Right lobe of liver (tissue), 6 donors: ENCODE data around the gene R3HDM4. TPM values are rescaled to one million over a fixed set of nuclear protein-coding genes. Genes with fewer than 3 reads are reported as not detected.

ENCODE experiments used
- ATAC-seq, 4 donors: fragments of 200-7000 bp; cut with Tn5 transposase; one replicate each; pipeline ENCODE4 v1.9.1; 2020; ENCODE audit warnings: mild to moderate bottlenecking in 4 of 4, moderate library complexity in 4 of 4
- DNase-seq, 3 donors: peaks; one replicate each; pipeline ENCODE4 v3.0.0-alpha.2; 2020
- H3K27ac ChIP-seq, 3 donors: fragments of 200-600 bp; one replicate each; pipeline ENCODE4 v1.8.0; 2022
- H3K27me3 ChIP-seq, 2 donors: fragments of 200-600 bp; one replicate each; pipeline ENCODE4 v1.8.0; 2022
- H3K36me3 ChIP-seq, 4 donors: fragments of 200-600 bp; sonication (generic) in 1 of 4; one replicate each; pipeline versions ENCODE4 v1.5.1 to v1.8.0; 2017 to 2022; ENCODE audit warnings: control low read depth in 1 of 4
- H3K4me1 ChIP-seq, 4 donors: fragments of 200-600 bp; sonication (generic) in 1 of 4; one replicate each; pipeline versions ENCODE4 v1.5.1 to v1.8.0; 2017 to 2022; ENCODE audit warnings: control low read depth in 1 of 4
- H3K4me3 ChIP-seq, 3 donors: fragments of 200-600 bp; one replicate each; pipeline ENCODE4 v1.8.0; 2022
- H3K9me3 ChIP-seq, 4 donors: fragments of 200-600 bp; sonication (generic) in 1 of 4; one replicate each; pipeline versions ENCODE4 v1.5.1 to v1.8.0; 2017 to 2022; ENCODE audit warnings: control low read depth in 1 of 4
- POLR2A ChIP-seq: fragments of 450-650 bp; IDR thresholded peaks from one replicate; pipeline ENCODE4 v1.6.1; 2017; ENCODE audit warnings: antibody characterized with exemption, mild to moderate bottlenecking
- WGBS: methylation state at CpG from one replicate; pipeline ENCODE4 v1.1.6; 2018; ENCODE audit warnings: low coverage, low lambda C conversion rate; ENCODE audit not compliant: insufficient coverage; ENCODE audit errors: missing lambda C conversion rate; 5-methylcytosine and 5-hydroxymethylcytosine counted together
- intact Hi-C, 2 donors: fragments of 100-400 bp; cut with DNase I; formaldehyde crosslinking; loops; one replicate each; pipeline versions ENCODE4 v1.11.2 to v1.14.1; 2022
- total RNA-seq, 6 experiments: library from RNA; depleted of rRNA in 2 of 6; stranded (reverse); fragments of >200 nt in 2 of 6; fragmentation: NEBNext Ultra II Directional in 3 of 6; extraction: Animal tissue kit (Norgen Biotek cat#: 25700) in 3 of 6; gene quantifications; one replicate each; pipeline versions ENCODE4 v1.1.0 to v1.2.4, GENCODE V29; 2016 to 2023
- TF ChIP-seq, protein P1 (sequence below), 4 donors: fragments of 200-600 bp in 3 of 4; fragments of 450-650 bp in 1 of 4; IDR thresholded peaks; one replicate each; pipeline versions ENCODE4 v1.5.1 to v1.8.0; 2016 to 2022; ENCODE audit warnings: antibody characterized with exemption in 4 of 4, mild to moderate bottlenecking in 2 of 4
- donor health status: DM: no; HTN: yes; CAD: no.
- donor health status: DM: no; HTN: no; CAD: no.
- donor health status: DM: no; HTN: no; CAD: no.
- donor health status: DM: no; HTN: yes; CAD: no.
- donor health status: DM: no; HTN: yes; CAD: no.

Gene R3HDM4
- total RNA-seq, 6 experiments from 2014 or later: 14.5 to 28.2 (median 20.5) TPM

DNA sequence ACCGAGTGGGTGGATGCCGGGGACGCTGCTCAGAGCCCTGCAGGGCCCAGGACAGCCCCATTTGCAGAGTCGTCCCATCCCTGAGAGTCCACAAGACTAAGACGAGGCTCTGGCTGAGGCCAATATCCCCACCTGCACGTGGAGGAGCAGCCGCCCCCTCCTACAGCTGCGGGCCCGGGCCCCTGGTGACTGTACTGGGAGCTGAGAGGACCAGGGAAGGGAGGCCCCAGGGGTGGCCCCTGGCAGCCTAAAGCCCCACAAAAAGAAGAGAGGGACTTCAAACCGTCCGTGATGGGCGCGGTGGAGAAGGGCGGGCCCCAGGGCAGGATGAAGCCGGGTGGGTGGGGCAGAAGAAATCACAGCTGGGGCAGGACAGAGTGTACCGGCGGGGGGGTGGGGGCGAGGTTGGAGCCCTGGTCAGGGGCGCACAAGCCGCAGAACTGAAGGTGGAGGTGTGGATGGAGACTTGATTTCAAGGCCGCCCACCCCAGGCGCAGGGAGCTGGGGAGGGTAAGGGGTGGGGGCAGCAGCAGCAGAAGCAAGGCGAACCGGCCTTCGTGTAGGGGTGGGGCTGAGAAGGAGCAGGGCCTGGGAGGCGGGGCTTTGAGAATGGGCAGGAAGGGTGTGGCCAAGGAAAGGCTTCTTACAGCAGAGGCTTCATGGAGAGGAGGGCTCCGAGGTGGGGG, 40.6 kb downstream of the R3HDM4 start:
- ATAC-seq: peak in 3 of 4 donors; percentile 12 to 39 (median 34)
- Histone ChIP-seq H3K36me3 (peaks cover 0 to 27% (median 2%) of the 10 kb centered on the region in 4 donors), H3K27me3 (no peaks in the 10 kb centered on the region), H3K27ac (no peak overlapping the region), H3K4me3 (no peak overlapping the region), H3K9me3 (no peaks in the 10 kb centered on the region), H3K4me1 (no peaks in the 10 kb centered on the region)
- TF ChIP-seq, protein P1, sequence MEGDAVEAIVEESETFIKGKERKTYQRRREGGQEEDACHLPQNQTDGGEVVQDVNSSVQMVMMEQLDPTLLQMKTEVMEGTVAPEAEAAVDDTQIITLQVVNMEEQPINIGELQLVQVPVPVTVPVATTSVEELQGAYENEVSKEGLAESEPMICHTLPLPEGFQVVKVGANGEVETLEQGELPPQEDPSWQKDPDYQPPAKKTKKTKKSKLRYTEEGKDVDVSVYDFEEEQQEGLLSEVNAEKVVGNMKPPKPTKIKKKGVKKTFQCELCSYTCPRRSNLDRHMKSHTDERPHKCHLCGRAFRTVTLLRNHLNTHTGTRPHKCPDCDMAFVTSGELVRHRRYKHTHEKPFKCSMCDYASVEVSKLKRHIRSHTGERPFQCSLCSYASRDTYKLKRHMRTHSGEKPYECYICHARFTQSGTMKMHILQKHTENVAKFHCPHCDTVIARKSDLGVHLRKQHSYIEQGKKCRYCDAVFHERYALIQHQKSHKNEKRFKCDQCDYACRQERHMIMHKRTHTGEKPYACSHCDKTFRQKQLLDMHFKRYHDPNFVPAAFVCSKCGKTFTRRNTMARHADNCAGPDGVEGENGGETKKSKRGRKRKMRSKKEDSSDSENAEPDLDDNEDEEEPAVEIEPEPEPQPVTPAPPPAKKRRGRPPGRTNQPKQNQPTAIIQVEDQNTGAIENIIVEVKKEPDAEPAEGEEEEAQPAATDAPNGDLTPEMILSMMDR (IDR thresholded peaks at IDR 0.05): no peak
- TF ChIP-seq POLR2A: no peak
- 86% methylated on average over 9 of the region's 27 CpGs for WGBS
- intact Hi-C loops: no loop called here
- DNase-seq: peak in 1 of 3 donors; percentile 31

DNA sequence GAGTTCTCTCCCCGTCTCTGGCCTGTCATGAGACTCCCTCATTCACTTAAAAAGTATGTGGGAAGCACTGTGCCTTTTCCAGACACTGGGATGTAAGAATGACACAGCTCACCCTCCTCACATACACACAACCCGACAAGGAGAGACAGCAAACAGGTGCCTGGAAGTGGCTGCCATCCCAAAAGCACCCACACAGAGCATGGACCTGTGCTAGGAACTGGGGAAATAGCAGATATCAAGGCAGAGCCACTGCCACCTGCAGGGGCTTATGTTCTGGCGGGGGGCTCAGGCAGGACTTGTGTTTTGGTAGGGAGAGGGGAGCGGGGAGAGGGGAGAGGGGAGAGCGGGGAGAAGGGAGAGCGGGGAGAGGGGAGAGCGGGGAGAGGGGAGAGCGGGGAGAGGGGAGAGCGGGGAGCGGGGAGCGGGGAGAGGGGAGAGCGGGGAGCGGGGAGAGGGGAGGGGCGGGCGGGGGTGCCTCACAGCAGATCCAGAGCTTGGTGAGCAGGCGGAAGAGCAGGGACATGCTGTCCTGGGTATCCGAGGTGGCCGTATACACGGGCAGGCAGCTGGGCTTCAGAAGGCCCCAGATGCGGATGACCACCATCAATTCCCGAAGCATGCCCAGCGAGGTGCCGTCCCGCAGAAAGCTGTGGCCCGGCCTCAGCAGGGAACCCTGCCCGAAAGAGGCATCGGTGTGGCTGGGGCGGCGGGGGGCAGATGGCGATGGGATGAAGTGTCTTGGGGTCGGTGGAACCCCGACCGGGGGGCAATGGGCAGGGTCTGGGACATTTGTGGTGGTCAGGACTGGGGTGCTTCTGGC, 41.4 kb downstream of the R3HDM4 start:
- ATAC-seq: no peak
- Histone ChIP-seq H3K9me3 (no peaks in the 10 kb centered on the region), H3K27ac (no peak overlapping the region), H3K27me3 (no peaks in the 10 kb centered on the region), H3K4me1 (no peaks in the 10 kb centered on the region), H3K36me3 (peaks cover 0 to 27% (median 2%) of the 10 kb centered on the region in 4 donors), H3K4me3 (no peak overlapping the region)
- TF ChIP-seq POLR2A: no peak
- TF ChIP-seq, protein P1 (IDR thresholded peaks at IDR 0.05): no peak
- no peak for DNase-seq
- WGBS: 87% methylated on average over 17 of the region's 33 CpGs
- intact Hi-C loops: no loop called here

DNA sequence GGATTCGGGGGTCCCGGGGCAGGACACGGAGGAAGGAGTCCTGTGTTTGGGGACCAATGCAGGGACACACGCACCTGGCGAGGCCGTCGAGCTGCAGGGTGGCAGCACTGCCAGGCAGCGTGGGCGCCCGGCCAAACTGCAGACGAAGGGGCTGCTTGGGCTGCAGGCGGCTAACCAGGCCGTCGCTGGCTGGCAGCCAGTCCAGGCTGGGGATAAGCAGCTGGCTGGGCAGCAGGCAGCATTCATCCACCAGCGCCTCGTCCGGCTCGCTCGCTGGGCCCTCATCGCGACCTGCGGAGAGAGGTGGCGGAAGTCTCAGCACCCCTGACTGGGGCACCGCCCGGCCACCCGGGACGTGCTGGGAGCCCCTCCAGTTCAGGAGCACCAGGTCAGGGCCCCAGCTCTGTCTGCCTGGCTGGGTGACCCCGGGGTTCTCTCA, 42.0 kb downstream of the R3HDM4 start:
- WGBS: 90% methylated on average over 6 of the region's 28 CpGs
- Histone ChIP-seq H3K9me3 (no peaks in the 10 kb centered on the region), H3K36me3 (peaks cover 0 to 27% (median 2%) of the 10 kb centered on the region in 4 donors), H3K4me3 (no peak overlapping the region), H3K27ac (no peak overlapping the region), H3K4me1 (no peaks in the 10 kb centered on the region), H3K27me3 (no peaks in the 10 kb centered on the region)
- DNase-seq (no peak), ATAC-seq (no peak)
- intact Hi-C loops: no loop called here
- TF ChIP-seq POLR2A: no peak
- TF ChIP-seq, protein P1 (IDR thresholded peaks at IDR 0.05): no peak

DNA sequence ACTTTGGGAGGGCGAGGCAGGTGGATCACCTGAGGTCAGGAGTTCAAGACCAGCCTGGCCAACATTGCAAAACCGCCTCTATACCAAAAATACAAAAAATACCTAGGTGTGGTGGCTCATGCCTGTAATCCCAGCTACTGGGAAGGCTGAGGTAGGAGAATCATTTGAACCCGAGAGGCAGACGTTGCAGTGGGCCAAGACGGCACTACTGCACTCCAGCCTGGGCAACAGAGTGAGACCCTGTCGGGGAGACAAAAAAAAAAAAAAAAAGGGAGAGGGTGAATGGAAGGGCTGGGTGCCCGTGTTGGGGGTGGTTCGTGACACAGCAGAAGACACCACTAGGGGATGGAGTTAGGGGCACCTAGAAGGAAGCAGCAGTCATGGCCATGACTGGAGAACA, 42.7 kb downstream of the R3HDM4 start:
- 87% methylated on average over 2 of the region's 8 CpGs for WGBS
- TF ChIP-seq, protein P1 (IDR thresholded peaks at IDR 0.05): no peak
- TF ChIP-seq POLR2A: no peak
- Histone ChIP-seq H3K9me3 (no peaks in the 10 kb centered on the region), H3K27ac (no peak overlapping the region), H3K36me3 (peaks cover 0 to 25% (median 2%) of the 10 kb centered on the region in 4 donors), H3K4me3 (no peak overlapping the region), H3K27me3 (no peaks in the 10 kb centered on the region), H3K4me1 (no peaks in the 10 kb centered on the region)
- ATAC-seq (no peak), DNase-seq (no peak)
- intact Hi-C loops: no loop called here
